Measurements from ENCODE around the gene SPTBN1.

Gene SPTBN1

GRCh38 chr2:54599914-54600313 lies 143.8 kb downstream of the SPTBN1 start:
- Histone ChIP-seq H3K4me3 (ENCODE audit: low read depth, low read length, poor library complexity, severe bottlenecking) (no peak overlapping the region), H2AFZ (ENCODE audit: low read length) (no peak overlapping the region), H3K79me2 (ENCODE audit: insufficient read depth, low read length) (no peaks in the 10 kb centered on the region)

GRCh38 chr2:54601339-54601738 lies 145.2 kb downstream of the SPTBN1 start:
- no peaks in the 10 kb centered on the region for H3F3A ChIP-seq (ENCODE audit: insufficient read depth, low read length)
- H4K20me1 ChIP-seq (ENCODE audit: insufficient read depth, low read length), result no peaks in the 10 kb centered on the region
- no peak overlapping the region for H2AFZ ChIP-seq (ENCODE audit: low read length)
- H3K27ac ChIP-seq (ENCODE audit: low read depth, low read length, poor library complexity, severe bottlenecking), result no peak overlapping the region
- H3K4me1 ChIP-seq (ENCODE audit: insufficient read depth, low read length, severe bottlenecking), result peaks cover 13% of the 10 kb centered on the region
- no peak overlapping the region for H3K9ac ChIP-seq (ENCODE audit: low read length)
- H3K4me3 ChIP-seq (ENCODE audit: low read depth, low read length, poor library complexity, severe bottlenecking), result no peak overlapping the region
- H3K36me3 ChIP-seq (ENCODE audit: insufficient read depth, low read length), result peaks cover 10% of the 10 kb centered on the region; the same call in 1 of the 2 replicates
- H3K4me2 ChIP-seq (ENCODE audit: low read length), result no peak overlapping the region
- no peaks in the 10 kb centered on the region for H3K27me3 ChIP-seq (ENCODE audit: insufficient read depth, low read length)
- H3K79me2 ChIP-seq (ENCODE audit: insufficient read depth, low read length), result no peaks in the 10 kb centered on the region
- H3K9me3 ChIP-seq (ENCODE audit: low read length), result no peaks in the 10 kb centered on the region
- no peaks in the 10 kb centered on the region for H3K9me2 ChIP-seq (ENCODE audit: low read depth, low read length)
- TF ChIP-seq EZH2 (IDR thresholded peaks at IDR 0.05; ENCODE audit: borderline replicate concordance, low read length) (no peak), CTCF (IDR thresholded peaks at IDR 0.05; ENCODE audit: low read length) (no peak)

More at GRCh38 chr2:54599914-54600313, 143.8 kb downstream of the SPTBN1 start:
- H3K4me1 ChIP-seq (ENCODE audit: insufficient read depth, low read length, severe bottlenecking), result peaks cover 18% of the 10 kb centered on the region
- H4K20me1 ChIP-seq (ENCODE audit: insufficient read depth, low read length), result no peaks in the 10 kb centered on the region
- TF ChIP-seq CTCF (IDR thresholded peaks at IDR 0.05; ENCODE audit: low read length) (no peak), EZH2 (IDR thresholded peaks at IDR 0.05; ENCODE audit: borderline replicate concordance, low read length) (no peak)
- H3K36me3 ChIP-seq (ENCODE audit: insufficient read depth, low read length), result peaks cover 10% of the 10 kb centered on the region; the same call in 1 of the 2 replicates
- H3K9ac ChIP-seq (ENCODE audit: low read length), result no peak overlapping the region
- no peaks in the 10 kb centered on the region for H3K27me3 ChIP-seq (ENCODE audit: insufficient read depth, low read length)
- H3K9me3 ChIP-seq (ENCODE audit: low read length), result no peaks in the 10 kb centered on the region
- H3F3A ChIP-seq (ENCODE audit: insufficient read depth, low read length), result no peaks in the 10 kb centered on the region
- no peaks in the 10 kb centered on the region for H3K9me2 ChIP-seq (ENCODE audit: low read depth, low read length)
- no peak overlapping the region for H3K4me2 ChIP-seq (ENCODE audit: low read length)
- no peak overlapping the region for H3K27ac ChIP-seq (ENCODE audit: low read depth, low read length, poor library complexity, severe bottlenecking)

GRCh38 chr2:54602736-54603322 lies 146.7 kb downstream of the SPTBN1 start:
- TF ChIP-seq CTCF (IDR thresholded peaks at IDR 0.05; ENCODE audit: low read length) (no peak), EZH2 (IDR thresholded peaks at IDR 0.05; ENCODE audit: borderline replicate concordance, low read length) (no peak)
- H3K4me3 ChIP-seq (ENCODE audit: low read depth, low read length, poor library complexity, severe bottlenecking), result no peak overlapping the region
- no peaks in the 10 kb centered on the region for H3K9me3 ChIP-seq (ENCODE audit: low read length)
- H2AFZ ChIP-seq (ENCODE audit: low read length), result no peak overlapping the region
- H3K79me2 ChIP-seq (ENCODE audit: insufficient read depth, low read length), result no peaks in the 10 kb centered on the region
- H3K27ac ChIP-seq (ENCODE audit: low read depth, low read length, poor library complexity, severe bottlenecking), result no peak overlapping the region
- H3F3A ChIP-seq (ENCODE audit: insufficient read depth, low read length), result no peaks in the 10 kb centered on the region
- H3K27me3 ChIP-seq (ENCODE audit: insufficient read depth, low read length), result no peaks in the 10 kb centered on the region
- peaks cover 10% of the 10 kb centered on the region; the same call in 1 of the 2 replicates for H3K36me3 ChIP-seq (ENCODE audit: insufficient read depth, low read length)
- H3K4me2 ChIP-seq (ENCODE audit: low read length), result no peak overlapping the region
- H4K20me1 ChIP-seq (ENCODE audit: insufficient read depth, low read length), result no peaks in the 10 kb centered on the region
- H3K4me1 ChIP-seq (ENCODE audit: insufficient read depth, low read length, severe bottlenecking), result no peaks in the 10 kb centered on the region
- no peaks in the 10 kb centered on the region for H3K9me2 ChIP-seq (ENCODE audit: low read depth, low read length)
- no peak overlapping the region for H3K9ac ChIP-seq (ENCODE audit: low read length)

Data from OCI-LY1 (cell line).